ENCODE data around the gene SEC24D.

DNA sequence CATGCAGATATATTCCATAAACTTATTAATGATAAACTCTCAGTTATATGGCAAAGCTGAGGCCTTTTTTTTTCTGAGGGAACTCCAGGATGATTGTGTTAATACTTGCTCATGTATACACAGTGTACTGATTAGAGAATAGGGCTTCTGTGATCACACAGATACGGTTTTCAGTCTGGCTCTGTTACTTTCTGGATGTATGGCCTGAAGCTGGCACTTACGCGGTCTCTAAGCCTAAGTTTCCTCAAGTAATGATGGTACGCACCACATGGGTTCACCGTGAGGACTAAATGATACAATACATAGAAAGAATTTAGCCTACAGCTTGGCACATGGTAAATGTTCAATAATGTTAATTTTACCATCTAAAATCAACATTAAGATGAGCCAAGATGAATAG, 73.8 kb downstream of the SEC24D start:
- TF ChIP-seq SP1 (IDR thresholded peaks at IDR 0.05): no peak
- no peak for TF ChIP-seq BHLHE40 (IDR thresholded peaks at IDR 0.05; ENCODE audit: borderline replicate concordance)
- TF ChIP-seq ZNF384 (IDR thresholded peaks at IDR 0.05): no peak
- no peak for TF ChIP-seq ARNT (IDR thresholded peaks at IDR 0.05)
- no peak for TF ChIP-seq FOXM1 (IDR thresholded peaks at IDR 0.05; ENCODE audit: borderline replicate concordance)
- no peak for TF ChIP-seq SUZ12 (IDR thresholded peaks at IDR 0.05)
- TF ChIP-seq ELF4 (IDR thresholded peaks at IDR 0.05): no peak
- no peak for TF ChIP-seq NFRKB (IDR thresholded peaks at IDR 0.05)
- TF ChIP-seq LEF1 (IDR thresholded peaks at IDR 0.05; ENCODE audit: borderline replicate concordance): no peak
- TF ChIP-seq, protein P1, sequence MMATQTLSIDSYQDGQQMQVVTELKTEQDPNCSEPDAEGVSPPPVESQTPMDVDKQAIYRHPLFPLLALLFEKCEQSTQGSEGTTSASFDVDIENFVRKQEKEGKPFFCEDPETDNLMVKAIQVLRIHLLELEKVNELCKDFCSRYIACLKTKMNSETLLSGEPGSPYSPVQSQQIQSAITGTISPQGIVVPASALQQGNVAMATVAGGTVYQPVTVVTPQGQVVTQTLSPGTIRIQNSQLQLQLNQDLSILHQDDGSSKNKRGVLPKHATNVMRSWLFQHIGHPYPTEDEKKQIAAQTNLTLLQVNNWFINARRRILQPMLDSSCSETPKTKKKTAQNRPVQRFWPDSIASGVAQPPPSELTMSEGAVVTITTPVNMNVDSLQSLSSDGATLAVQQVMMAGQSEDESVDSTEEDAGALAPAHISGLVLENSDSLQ (IDR thresholded peaks at IDR 0.05): no peak
- TF ChIP-seq HDGF (IDR thresholded peaks at IDR 0.05; ENCODE audit: borderline replicate concordance): no peak
- TF ChIP-seq FOXA1 (IDR thresholded peaks at IDR 0.05): no peak
- TF ChIP-seq CTBP1 (IDR thresholded peaks at IDR 0.05; ENCODE audit: borderline replicate concordance): no peak
- TF ChIP-seq FOXK2 (IDR thresholded peaks at IDR 0.05): no peak
